ENCODE measurements around the gene CFD. TPM values are rescaled to one million over a fixed set of nuclear protein-coding genes. Genes with fewer than 3 reads are reported as not detected.
"Not testable (repeated sequence)": the region's sequence is repeated elsewhere in the genome, so short reads cannot be mapped to it uniquely, and the experiment has no call there.

CFD gene
- total RNA-seq, 1 donor from 2014 or later: 79.1 TPM

DNA sequence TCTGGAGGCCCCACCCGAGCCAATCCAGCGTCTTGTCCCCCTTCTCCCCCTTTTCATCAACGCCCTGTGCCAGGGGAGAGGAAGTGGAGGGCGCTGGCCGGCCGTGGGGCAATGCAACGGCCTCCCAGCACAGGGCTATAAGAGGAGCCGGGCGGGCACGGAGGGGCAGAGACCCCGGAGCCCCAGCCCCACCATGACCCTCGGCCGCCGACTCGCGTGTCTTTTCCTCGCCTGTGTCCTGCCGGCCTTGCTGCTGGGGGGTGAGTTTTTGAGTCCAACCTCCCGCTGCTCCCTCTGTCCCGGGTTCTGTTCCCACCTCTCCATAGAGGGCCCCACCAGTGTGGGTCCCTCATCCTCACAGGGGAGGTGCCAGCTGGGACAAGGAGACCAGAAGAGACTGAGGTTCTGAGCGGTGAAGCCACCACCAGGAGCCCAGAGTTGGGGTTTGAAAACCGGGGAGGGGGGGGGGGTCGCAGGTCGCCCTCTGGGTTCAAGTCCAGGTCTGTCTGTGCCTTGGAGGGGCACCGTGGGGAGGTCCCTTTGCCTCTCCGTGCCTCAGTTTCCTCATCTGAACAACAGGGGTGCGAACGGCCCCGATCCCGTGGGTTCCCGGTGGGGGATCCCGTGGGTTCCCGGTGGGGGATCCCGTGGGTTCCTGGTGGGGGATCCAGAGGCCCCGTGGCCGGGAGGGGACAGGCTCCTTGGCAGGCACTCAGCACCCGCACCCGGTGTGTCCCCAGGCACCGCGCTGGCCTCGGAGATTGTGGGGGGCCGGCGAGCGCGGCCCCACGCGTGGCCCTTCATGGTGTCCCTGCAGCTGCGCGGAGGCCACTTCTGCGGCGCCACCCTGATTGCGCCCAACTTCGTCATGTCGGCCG is 7.1 kb upstream of the CFD start, which contains the start of gene ELANE:
ELANE (plus strand) TSS at position 168 of the 878 bp plus-strand sequence; CDS start at position 194, 26 bp downstream.
- no peak for DNase-seq

DNA sequence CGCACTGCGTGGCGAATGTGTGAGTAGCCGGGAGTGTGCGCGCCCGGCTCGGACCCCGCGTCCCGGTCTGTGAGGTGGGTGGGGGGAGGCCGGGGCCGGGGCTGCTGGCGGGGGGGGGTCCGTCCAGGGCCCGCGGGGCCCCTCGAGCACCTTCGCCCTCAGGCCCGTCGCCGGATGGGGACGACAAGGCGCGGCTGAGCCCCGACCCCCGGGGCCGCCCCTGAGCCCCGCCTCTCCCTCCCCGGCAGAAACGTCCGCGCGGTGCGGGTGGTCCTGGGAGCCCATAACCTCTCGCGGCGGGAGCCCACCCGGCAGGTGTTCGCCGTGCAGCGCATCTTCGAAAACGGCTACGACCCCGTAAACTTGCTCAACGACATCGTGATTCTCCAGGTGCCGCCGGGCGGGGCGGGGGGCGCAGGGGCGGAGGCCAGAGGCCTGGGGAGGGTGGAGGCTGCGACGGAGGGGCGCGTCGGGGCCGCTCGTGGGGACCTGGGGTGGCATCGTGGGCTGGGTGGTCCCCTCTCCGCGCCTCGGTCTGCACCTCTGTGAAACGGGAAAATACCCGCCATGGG is 6.4 kb upstream of the CFD start:
- DNase-seq: no peak

DNA sequence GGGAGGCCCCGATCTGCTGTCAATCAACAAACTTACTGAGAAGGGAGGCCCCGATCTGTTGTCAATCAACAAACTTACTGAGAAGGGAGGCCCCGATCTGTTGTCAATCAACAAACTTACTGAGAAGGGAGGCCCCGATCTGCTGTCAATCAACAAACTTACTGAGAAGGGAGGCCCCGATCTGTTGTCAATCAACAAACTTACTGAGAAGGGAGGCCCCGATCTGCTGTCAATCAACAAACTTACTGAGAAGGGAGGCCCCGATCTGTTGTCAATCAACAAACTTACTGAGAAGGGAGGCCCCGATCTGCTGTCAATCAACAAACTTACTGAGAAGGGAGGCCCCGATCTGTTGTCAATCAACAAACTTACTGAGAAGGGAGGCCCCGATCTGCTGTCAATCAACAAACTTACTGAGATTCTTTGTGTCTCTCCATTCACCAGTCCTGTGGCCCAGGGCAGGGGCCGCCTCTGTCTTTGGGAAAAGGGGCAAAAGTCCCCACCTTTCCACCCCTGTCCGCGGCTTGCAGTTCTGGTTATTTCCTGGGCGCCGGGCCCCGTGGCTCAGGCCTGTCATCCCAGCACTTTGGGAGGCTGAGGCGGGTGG is 5.7 kb upstream of the CFD start:
- DNase-seq: not testable (repeated sequence)

DNA sequence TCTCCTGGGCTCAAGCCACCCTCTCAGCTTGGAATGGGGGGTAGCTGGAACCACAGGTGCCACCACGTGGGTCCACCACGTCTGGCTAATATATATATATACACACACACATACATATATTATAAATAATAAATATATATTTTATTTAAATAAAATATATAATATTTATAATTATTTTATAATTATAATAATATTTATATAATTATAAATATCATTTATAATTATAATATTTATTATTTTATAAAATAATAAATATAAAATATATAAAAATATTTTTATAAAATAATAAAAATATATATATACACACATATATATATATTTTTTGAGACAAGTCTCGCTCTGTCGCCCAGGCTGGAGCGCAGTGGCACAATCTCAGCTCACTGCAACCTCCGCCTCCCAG is 4.9 kb upstream of the CFD start:
- no peak for DNase-seq

DNA sequence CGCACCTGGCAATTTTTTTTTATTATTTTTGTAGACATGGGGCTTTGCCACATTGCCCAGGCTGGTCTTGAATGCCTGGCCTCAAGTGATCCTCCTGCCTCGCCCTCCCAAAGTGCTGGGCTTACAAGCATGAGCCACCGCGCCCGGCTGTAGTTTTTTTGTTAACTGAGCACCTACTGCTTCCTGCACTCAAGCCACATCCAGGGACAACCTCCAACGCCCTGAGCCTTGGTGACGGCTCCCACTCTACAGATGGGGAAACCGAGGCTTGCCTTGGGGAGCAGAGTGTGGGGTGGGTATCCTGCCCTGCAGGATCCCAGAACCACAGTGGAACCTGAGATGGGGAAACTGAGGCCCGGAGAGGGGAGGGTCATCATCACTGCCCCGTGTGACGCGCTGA is 4.3 kb upstream of the CFD start:
- no peak for DNase-seq

DNA sequence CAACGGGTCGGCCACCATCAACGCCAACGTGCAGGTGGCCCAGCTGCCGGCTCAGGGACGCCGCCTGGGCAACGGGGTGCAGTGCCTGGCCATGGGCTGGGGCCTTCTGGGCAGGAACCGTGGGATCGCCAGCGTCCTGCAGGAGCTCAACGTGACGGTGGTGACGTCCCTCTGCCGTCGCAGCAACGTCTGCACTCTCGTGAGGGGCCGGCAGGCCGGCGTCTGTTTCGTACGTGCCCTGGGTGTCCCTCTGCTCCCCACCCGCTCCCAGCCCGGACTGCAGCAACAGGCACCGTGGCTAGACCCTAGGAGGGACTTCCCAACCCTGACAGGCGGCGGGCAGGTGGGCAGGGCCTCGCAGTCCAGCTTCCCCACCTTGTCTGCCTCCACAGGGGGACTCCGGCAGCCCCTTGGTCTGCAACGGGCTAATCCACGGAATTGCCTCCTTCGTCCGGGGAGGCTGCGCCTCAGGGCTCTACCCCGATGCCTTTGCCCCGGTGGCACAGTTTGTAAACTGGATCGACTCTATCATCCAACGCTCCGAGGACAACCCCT is 3.8 kb upstream of the CFD start:
- DNase-seq: no peak

DNA sequence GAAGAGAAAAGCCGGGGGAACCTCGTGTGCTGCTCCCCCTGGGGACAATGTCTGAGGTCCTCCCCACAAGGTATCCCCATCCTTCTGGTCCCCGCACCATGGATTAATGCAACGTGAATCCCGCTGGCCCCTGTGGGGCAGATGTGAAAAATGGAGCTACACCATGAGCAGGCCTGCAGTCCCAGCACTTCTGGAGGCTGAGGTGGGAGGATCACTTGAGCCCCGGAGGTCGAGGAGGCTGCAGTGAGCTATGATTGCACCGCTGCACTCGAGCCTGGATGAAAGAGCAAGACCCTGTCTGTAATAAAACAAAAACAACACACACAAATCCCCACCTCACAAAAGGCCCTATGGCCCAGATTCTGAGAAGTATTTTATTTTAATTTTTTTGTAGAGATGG is 1.2 kb upstream of the CFD start:
- DNase-seq: no peak

DNA sequence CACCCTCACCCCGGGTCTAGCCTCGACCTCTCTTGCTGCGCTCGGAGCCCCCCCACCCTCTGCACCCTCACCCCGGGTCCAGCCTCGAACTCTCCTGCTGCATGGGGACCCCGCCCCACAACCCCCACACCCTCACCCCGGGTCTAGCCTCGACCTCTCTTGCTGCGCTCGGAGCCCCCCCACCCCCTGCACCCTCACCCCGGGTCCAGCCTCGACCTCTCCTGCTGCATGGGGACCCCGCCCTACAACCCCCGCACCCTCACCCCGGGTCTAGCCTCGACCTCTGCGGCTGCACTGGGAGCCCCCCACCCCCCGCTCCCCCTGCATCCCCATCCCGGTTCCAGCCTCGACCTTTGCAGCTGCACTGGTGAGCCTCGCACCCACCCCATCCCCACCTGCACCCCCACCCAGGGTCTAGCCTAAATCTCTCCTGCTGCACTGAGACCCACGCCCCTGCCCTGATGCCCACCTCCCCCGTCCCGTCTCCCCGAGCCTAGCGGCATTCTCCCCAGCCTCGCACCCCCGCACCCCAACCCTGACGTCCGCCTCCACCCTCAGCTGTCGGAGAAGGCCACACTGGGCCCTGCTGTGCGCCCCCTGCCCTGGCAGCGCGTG is 1.8 kb downstream of the CFD start:
- DNase-seq: no peak

DNA sequence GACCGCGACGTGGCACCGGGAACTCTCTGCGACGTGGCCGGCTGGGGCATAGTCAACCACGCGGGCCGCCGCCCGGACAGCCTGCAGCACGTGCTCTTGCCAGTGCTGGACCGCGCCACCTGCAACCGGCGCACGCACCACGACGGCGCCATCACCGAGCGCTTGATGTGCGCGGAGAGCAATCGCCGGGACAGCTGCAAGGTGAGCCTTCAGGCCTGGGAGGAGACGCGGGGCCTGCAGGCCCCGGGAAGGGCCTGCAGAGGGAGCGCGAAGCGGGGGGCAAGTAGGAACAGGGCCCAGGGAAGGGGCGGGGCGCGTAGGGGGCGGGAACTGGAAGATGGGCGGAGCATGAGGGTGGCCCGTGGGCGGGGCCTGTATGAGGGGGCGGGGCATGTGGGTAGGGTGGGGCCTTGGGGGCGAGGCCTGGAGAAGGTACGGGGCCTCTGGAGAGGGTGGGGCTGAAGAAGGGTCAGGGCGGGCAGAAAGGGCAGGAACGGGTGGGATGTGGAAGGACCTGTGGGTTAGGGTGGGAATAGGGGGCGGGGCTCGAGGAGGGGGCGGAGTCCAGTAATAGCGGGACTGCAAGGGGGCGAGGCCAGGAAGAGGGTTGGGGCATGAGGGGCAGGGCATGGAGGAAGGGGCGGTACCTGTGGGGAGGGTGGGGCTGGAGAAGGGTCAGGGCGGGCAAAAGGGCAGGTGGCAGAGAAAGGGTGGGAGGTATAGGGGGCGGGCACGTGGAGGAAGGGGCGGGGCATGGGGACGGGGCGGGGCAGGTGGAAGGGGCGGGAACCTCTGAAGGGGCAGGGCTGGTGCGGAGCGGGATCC is 2.5 kb downstream of the CFD start:
- no peak for DNase-seq

DNA sequence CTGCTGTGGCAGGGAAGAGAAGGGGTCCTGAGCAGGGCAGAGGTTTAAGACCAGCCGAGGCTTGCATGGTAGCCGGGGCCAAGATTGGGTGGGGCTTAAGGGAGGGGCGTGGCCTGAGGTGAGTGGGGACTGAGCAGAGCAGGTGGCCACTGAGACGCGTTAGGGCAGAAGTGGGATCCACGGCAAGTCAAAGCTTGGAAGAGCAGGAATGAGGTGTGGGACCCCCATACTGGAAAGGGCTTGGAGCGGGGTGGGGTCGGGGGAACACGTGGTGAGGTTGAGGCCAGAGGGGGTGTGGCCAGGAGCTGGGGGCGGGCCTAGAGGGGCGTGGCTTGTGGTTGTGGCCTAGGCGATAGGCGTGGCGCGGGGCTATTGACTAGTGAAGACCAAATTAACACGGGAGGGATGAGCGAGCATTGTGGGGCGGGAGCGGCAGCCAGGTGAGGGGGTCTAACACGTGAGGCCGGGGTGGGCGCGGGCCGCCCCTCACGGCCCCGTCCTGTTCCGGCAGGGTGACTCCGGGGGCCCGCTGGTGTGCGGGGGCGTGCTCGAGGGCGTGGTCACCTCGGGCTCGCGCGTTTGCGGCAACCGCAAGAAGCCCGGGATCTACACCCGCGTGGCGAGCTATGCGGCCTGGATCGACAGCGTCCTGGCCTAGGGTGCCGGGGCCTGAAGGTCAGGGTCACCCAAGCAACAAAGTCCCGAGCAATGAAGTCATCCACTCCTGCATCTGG is 3.3 kb downstream of the CFD start:
- DNase-seq: no peak

DNA sequence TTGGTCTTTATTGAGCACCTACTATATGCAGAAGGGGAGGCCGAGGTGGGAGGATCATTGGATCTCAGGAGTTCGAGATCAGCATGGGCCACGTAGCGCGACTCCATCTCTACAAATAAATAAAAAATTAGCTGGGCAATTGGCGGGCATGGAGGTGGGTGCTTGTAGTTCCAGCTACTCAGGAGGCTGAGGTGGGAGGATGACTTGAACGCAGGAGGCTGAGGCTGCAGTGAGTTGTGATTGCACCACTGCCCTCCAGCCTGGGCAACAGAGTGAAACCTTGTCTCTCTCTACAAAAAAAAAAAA is 3.8 kb downstream of the CFD start:
- no peak for DNase-seq

DNA sequence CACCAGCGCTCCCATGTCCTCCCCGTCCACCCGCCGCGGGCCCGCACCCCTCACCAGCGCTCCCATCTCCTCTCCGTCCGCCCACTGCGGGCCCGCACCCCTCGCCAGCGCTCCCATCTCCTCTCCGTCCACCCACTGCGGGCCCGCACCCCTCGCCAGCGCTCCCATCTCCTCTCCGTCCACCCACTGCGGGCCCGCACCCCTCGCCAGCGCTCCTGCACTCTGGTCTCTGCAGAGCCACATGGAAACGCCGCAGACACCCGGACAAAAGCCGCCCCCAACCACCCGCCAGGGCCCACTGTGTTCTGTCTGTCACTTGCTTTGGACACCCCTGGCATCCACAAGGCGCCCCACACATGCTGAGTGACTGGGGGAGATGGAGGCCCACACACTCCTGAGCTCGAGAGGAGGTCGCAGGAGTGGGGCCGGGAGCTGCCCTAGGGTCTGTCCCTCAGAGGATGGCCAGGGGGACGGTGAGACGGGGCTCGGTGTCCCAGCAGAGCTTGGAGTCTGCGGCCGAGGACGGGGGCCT is 7.4 kb downstream of the CFD start:
- DNase-seq: no peak

DNA sequence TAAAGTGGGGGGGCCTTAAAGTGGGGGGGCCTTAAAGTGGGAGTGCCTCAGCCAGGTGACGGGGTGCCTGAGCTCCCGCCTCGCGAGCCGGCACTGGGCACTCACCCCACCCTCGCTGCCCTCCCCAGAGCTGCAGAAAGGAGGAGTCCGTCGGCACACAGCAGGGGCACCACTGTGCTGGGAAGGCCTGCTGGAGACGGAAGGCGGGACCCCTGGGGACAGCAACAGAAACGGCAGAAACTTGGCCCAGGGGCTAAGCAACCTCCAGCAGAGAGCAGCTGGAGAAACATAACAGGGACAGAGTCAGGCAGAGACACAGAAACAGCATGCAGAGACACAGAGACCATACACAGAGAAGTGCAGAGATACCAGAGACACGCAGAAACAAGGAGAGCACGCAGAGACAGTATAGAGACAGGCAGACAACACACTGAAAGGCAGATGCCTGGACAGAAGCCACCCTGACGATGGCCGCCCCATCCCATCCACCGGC is 7.9 kb downstream of the CFD start:
- DNase-seq: no peak

DNA sequence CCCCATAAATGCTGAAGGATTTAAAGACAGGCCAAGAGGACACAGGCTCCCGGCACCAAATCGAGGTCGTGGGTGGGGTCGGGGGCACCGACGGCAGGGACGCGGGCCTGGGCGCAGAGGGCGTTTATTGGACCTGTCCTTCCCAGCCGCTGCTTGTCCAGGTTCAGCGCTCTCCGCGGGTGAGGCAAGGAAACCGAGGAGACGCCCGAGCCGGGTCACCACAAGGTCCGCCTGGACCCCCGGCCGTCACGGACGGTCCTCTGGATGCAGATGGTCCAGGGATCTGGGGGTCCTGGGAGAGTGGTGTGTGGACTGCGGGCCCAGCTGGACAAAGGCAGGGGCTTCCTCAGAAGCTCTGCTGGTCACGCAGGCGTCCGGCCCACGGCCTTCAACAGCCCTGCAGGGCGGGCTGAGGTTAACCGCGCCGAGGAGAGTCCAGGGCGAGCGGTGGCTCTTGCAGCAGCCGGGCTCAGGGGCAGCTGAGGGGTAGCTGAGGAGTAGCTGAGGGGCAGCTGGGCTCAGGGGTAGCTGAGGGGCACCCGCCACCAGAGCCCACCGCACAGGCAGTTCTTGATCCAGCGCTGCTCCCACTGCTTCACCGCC is 8.5 kb downstream of the CFD start:
- no peak for DNase-seq

DNA sequence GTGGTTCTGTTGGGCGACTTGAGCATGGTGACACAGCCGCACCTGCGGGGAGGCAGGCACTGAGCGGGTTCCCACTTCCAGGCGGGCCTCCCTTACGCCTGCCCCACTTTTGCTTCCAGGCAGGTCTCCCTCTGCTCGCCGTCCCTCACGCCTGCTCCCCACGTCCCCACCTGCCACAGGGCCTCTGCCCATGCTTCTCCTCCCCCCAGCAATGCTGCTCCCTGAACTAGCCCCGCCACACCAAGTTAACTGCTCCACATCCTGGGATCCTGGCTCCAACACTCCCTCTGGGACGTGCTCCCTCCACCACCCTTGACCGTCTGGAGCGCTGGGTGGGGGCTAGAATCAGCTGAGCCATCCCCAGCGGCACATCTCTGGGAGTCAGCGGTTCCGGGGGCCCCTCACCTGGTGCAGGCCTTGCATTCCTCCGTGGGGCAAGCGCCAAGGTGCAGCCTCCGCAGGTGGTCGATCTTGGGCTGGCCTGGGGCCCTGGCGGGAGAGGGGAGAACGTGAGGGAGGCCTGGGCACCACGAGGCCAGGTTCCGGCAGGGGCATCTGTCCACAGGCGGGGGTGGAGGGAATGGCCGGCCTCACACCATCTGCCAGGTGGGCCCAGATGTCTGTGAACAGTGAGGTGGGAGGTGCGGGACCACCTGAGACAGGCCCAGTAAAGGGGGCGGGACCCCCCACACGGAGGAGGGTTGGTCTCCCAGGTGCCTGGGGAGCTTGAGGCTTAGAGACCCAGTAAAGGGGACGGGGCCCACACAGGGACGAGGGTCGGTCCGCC is 9.2 kb downstream of the CFD start:
- DNase-seq: no peak

DNA sequence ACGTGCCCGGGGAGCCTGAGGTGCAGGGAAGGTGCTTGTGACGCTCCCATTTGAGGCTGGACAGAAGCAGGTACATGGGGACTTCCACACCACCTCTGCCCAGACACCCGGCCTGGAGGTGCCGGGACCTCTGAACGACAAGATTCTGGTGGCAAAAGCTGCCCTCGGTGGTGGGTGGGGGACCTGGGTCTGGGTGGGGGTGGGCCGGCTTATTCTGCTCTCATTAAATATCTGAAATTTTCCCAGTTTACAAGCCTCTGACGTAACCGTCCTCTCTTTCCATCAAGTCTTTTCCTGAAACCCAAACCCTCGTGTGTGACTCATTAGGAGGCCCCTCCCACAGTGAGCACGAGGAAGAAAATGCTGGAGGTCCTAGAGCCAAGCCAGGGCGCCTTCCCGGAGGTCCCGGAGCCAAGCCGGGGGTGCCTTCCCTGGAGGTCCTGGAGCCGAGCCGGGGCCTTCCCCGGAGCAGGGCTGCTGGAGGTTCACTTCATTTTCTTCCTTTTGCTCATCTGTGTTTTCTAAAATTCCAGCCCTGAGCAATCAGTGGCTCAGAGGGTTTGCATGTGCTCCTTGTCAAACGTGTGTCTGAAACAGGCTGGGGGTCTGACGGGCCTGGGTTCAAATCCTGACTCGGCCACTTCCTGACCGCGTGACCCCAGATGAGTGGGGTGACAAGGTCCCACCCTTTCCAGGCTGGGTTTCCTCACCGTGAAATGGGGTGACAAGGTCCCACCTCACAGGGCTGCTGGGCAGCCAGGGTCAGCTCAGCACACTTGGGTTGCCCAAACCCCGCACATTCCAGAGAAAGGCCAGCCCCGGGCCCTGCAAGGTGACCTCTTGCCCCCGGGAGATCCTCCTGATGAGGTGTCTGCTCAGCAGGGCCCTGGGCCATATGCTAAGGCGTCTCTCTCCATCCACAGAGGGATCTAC is 10.0 kb downstream of the CFD start:
- no peak for DNase-seq

DNA sequence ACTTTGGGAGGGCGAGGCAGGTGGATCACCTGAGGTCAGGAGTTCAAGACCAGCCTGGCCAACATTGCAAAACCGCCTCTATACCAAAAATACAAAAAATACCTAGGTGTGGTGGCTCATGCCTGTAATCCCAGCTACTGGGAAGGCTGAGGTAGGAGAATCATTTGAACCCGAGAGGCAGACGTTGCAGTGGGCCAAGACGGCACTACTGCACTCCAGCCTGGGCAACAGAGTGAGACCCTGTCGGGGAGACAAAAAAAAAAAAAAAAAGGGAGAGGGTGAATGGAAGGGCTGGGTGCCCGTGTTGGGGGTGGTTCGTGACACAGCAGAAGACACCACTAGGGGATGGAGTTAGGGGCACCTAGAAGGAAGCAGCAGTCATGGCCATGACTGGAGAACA is 10.8 kb downstream of the CFD start:
- no peak for DNase-seq

DNA sequence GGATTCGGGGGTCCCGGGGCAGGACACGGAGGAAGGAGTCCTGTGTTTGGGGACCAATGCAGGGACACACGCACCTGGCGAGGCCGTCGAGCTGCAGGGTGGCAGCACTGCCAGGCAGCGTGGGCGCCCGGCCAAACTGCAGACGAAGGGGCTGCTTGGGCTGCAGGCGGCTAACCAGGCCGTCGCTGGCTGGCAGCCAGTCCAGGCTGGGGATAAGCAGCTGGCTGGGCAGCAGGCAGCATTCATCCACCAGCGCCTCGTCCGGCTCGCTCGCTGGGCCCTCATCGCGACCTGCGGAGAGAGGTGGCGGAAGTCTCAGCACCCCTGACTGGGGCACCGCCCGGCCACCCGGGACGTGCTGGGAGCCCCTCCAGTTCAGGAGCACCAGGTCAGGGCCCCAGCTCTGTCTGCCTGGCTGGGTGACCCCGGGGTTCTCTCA is 11.5 kb downstream of the CFD start:
- no peak for DNase-seq
